ENCODE data around the gene MAP6.

DNA sequence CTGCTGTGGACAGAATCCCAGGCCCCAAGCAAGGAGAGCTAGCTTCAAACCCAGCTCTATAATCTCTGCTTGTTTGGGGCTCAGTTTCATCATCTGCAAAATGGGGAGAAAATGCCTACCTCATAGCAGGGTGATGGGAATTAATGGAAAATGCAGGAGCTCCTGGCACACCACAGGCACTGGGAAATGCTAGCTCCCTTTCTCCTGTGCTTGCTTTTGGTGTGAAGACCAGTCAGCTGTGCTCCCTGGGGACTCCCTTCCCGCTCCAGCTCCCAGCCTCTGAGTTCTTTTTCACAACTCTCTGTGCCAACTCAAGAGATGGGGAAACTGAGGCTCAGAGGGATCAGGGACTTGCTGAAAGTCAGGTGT is 115.0 kb downstream of the MAP6 start:
- TF ChIP-seq RARB (CRISPR knock-in tag; IDR thresholded peaks at IDR 0.05) (no peak), ZNF70 (CRISPR knock-in tag; IDR thresholded peaks at IDR 0.05) (no peak), TOX (CRISPR knock-in tag; IDR thresholded peaks at IDR 0.05; ENCODE audit: borderline replicate concordance) (no peak), BACH2 (CRISPR knock-in tag; IDR thresholded peaks at IDR 0.05; ENCODE audit: borderline replicate concordance) (no peak), ARNTL (CRISPR knock-in tag; IDR thresholded peaks at IDR 0.05; ENCODE audit: borderline replicate concordance, low read depth) (no peak), ZFP3 (CRISPR knock-in tag; IDR thresholded peaks at IDR 0.05) (no peak), ZFP30 (CRISPR knock-in tag; IDR thresholded peaks at IDR 0.05) (no peak), ESRRG (CRISPR knock-in tag; IDR thresholded peaks at IDR 0.05) (no peak), ZNF8 (CRISPR knock-in tag; IDR thresholded peaks at IDR 0.05) (no peak)
- TF ChIP-seq, protein P1, sequence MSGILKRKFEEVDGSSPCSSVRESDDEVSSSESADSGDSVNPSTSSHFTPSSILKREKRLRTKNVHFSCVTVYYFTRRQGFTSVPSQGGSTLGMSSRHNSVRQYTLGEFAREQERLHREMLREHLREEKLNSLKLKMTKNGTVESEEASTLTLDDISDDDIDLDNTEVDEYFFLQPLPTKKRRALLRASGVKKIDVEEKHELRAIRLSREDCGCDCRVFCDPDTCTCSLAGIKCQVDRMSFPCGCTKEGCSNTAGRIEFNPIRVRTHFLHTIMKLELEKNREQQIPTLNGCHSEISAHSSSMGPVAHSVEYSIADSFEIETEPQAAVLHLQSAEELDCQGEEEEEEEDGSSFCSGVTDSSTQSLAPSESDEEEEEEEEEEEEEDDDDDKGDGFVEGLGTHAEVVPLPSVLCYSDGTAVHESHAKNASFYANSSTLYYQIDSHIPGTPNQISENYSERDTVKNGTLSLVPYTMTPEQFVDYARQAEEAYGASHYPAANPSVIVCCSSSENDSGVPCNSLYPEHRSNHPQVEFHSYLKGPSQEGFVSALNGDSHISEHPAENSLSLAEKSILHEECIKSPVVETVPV (CRISPR knock-in tag; IDR thresholded peaks at IDR 0.05), result no peak
- TF ChIP-seq, protein P2, sequence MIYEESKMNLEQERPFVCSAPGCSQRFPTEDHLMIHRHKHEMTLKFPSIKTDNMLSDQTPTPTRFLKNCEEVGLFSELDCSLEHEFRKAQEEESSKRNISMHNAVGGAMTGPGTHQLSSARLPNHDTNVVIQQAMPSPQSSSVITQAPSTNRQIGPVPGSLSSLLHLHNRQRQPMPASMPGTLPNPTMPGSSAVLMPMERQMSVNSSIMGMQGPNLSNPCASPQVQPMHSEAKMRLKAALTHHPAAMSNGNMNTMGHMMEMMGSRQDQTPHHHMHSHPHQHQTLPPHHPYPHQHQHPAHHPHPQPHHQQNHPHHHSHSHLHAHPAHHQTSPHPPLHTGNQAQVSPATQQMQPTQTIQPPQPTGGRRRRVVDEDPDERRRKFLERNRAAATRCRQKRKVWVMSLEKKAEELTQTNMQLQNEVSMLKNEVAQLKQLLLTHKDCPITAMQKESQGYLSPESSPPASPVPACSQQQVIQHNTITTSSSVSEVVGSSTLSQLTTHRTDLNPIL (CRISPR knock-in tag; IDR thresholded peaks at IDR 0.05; ENCODE audit: low read depth), result no peak

Measured in SK-N-SH treated with all-trans-retinoic acid at 6 μM for 48 hours (cell line).